Measurements from ENCODE around the gene EPS8. TPM values are rescaled to one million over a fixed set of nuclear protein-coding genes. Genes with fewer than 3 reads are reported as not detected.

EPS8 gene
- total RNA-seq, 1 experiment from 2014 or later: 7.5 TPM

DNA sequence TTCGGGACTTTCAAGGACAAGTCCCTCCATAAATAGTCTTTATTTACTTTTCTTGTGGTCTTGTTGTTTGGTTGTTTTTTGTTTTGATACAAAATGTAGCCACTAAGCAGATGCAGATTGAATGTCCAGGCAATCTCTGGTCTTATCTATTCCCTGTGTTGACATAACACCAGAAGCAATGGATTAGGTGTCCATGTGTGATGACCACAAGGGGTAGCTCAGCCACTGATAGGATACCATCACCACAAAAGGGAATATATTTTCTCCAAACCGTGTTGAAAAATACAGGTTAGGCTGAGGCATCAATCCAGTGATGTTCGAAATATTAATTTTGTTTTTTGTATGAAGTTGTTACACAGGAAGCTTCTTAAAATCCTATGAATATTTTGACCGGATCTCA lies 196.3 kb downstream of the EPS8 start:
- H3K27ac Mint-ChIP-seq: no peak overlapping the region
- H3K36me3 Mint-ChIP-seq: no peaks in the 10 kb centered on the region
- peaks cover 5% of the 10 kb centered on the region for H3K27me3 Mint-ChIP-seq (ENCODE audit: low read depth)
- ChIA-PET POLR2A (no interaction called here), CTCF (interaction anchor here (0.6 to 1.8 kb wide), 3 partner anchors 8 to 265 kb away, joined by 4 to 5 read pairs (median 4); no protein-coding TSS in a partner anchor)
- H3K4me3 Mint-ChIP-seq: no peak overlapping the region
- TF ChIP-seq NFATC4 (CRISPR knock-in tag; IDR thresholded peaks at IDR 0.05) (no peak), GTF2I (CRISPR knock-in tag; conservative IDR thresholded peaks at IDR 0.05) (no peak), E2F4 (CRISPR knock-in tag; IDR thresholded peaks at IDR 0.05; ENCODE audit: borderline replicate concordance, low read depth) (no peak)
- TF ChIP-seq, protein P1, sequence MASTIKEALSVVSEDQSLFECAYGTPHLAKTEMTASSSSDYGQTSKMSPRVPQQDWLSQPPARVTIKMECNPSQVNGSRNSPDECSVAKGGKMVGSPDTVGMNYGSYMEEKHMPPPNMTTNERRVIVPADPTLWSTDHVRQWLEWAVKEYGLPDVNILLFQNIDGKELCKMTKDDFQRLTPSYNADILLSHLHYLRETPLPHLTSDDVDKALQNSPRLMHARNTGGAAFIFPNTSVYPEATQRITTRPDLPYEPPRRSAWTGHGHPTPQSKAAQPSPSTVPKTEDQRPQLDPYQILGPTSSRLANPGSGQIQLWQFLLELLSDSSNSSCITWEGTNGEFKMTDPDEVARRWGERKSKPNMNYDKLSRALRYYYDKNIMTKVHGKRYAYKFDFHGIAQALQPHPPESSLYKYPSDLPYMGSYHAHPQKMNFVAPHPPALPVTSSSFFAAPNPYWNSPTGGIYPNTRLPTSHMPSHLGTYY (CRISPR knock-in tag; IDR thresholded peaks at IDR 0.05): no peak
- TF ChIP-seq, protein P2, sequence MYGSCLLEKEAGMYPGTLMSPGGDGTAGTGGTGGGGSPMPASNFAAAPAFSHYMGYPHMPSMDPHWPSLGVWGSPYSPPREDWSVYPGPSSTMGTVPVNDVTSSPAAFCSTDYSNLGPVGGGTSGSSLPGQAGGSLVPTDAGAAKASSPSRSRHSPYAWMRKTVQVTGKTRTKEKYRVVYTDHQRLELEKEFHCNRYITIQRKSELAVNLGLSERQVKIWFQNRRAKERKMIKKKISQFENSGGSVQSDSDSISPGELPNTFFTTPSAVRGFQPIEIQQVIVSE (CRISPR knock-in tag; IDR thresholded peaks at IDR 0.05; ENCODE audit: borderline replicate concordance): no peak
- ATAC-seq (no peak), DNase-seq (ENCODE audit: low spot score) (no peak)
- H3K4me1 Mint-ChIP-seq: peaks cover 17% of the 10 kb centered on the region
- no peaks in the 10 kb centered on the region for H3K9me3 Mint-ChIP-seq

- no peak for DNase-seq (ENCODE audit: low spot score)
- H3K27me3 Mint-ChIP-seq (ENCODE audit: low read depth): peaks cover 5% of the 10 kb centered on the region
- POLR2A ChIA-PET: no interaction called here
- no peak overlapping the region; the same call in 1 of the 2 replicates for H3K27ac Mint-ChIP-seq
- CTCF ChIA-PET: interaction anchor here (1.4 to 2.3 kb wide), 3 partner anchors 264 to 267 kb away, joined by 4 to 19 read pairs (median 5); no protein-coding TSS in a partner anchor
- no peak for ATAC-seq
- H3K36me3 Mint-ChIP-seq: no peaks in the 10 kb centered on the region
- H3K4me3 Mint-ChIP-seq: no peak overlapping the region
- TF ChIP-seq IRF2 (CRISPR knock-in tag; IDR thresholded peaks at IDR 0.05; ENCODE audit: borderline replicate concordance, low read depth) (no peak), MLX (CRISPR knock-in tag; IDR thresholded peaks at IDR 0.05) (no peak), ZNF317 (CRISPR knock-in tag; IDR thresholded peaks at IDR 0.05; ENCODE audit: borderline replicate concordance, low read depth) (no peak), TEAD1 (CRISPR knock-in tag; IDR thresholded peaks at IDR 0.05) (no peak), FOXJ3 (CRISPR knock-in tag; IDR thresholded peaks at IDR 0.05; ENCODE audit: borderline replicate concordance) (no peak), RORB (CRISPR knock-in tag; IDR thresholded peaks at IDR 0.05) (no peak), ETV6 (CRISPR knock-in tag; IDR thresholded peaks at IDR 0.05) (no peak), NFE2L1 (CRISPR knock-in tag; IDR thresholded peaks at IDR 0.05) (no peak), ZNF281 (CRISPR knock-in tag; IDR thresholded peaks at IDR 0.05) (no peak), GRHL2 (CRISPR knock-in tag; IDR thresholded peaks at IDR 0.05; ENCODE audit: insufficient replicate concordance, severe bottlenecking) (no peak)
- TF ChIP-seq, protein P3, sequence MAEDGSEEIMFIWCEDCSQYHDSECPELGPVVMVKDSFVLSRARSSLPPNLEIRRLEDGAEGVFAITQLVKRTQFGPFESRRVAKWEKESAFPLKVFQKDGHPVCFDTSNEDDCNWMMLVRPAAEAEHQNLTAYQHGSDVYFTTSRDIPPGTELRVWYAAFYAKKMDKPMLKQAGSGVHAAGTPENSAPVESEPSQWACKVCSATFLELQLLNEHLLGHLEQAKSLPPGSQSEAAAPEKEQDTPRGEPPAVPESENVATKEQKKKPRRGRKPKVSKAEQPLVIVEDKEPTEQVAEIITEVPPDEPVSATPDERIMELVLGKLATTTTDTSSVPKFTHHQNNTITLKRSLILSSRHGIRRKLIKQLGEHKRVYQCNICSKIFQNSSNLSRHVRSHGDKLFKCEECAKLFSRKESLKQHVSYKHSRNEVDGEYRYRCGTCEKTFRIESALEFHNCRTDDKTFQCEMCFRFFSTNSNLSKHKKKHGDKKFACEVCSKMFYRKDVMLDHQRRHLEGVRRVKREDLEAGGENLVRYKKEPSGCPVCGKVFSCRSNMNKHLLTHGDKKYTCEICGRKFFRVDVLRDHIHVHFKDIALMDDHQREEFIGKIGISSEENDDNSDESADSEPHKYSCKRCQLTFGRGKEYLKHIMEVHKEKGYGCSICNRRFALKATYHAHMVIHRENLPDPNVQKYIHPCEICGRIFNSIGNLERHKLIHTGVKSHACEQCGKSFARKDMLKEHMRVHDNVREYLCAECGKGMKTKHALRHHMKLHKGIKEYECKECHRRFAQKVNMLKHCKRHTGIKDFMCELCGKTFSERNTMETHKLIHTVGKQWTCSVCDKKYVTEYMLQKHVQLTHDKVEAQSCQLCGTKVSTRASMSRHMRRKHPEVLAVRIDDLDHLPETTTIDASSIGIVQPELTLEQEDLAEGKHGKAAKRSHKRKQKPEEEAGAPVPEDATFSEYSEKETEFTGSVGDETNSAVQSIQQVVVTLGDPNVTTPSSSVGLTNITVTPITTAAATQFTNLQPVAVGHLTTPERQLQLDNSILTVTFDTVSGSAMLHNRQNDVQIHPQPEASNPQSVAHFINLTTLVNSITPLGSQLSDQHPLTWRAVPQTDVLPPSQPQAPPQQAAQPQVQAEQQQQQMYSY (CRISPR knock-in tag; IDR thresholded peaks at IDR 0.05): no peak
- H3K9me3 Mint-ChIP-seq: no peaks in the 10 kb centered on the region
- peaks cover 17% of the 10 kb centered on the region for H3K4me1 Mint-ChIP-seq
Measured at GRCh38 chr12:15591811-15592210, 197.4 kb downstream of the EPS8 start.
